COLO668 (cell line): Measurements from ENCODE around the gene IGHMBP2.

ENCODE experiments used
- DNase-seq: peaks from one replicate; lab custom pipeline; 2025; ENCODE audit not compliant: unreplicated experiment; lab: John Stamatoyannopoulos, UW

IGHMBP2 gene

DNA sequence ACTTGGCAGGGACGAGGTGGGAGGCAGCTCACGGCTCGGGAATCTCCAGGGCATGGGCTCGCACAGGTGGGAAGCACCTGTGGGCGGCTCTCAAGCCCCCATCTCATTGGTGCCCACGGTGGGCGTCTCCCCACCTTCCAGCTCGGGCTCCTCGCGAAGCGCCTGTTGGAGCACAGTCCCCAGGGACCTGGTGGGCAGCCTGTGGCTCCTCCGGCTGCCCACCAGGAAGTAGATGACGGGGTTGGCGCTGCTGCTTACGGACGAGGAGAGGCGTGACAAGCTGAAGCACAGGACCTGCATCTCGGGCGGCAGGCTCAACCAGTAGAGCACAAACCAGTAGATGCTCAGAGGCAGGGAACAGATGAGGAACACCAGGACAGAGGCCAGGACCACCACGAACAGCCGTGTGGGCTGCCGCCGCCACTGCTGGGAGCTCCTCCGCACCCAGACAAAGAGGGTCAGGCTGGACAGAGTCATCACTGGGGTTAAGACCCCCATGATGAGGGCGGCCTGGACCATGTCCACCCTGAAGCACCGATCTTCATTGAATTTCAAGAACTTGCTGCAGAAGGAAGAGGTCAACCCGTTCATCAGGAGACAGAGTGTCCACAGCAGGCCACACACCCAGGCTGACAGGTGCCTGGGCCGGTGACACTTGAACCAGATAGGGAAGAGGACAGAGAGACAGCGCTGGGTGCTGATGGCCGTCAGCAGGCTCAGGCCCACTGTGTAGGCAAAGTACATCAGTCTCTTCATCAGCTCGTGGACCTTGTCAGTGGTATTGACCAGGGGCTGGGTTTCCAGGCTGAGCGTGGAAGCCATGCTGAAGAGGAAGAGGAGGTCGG is 76.5 kb downstream of the IGHMBP2 start:
- DNase-seq: no peak

DNA sequence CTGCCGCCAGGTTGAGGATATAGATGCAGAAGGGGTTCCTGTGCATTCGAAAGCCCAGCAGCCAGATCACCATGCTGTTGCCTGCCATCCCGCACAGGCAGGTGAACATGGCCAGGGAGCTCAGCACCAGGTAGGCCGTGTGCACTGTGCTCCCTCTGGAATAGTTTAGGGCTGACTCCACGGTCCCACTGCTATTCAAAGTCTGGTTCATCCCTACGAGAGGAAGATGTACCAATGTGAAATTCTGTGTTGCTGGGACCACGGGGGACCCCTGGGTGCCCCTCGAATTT is 77.0 kb downstream of the IGHMBP2 start, which contains the start of gene MRGPRD:
MRGPRD (minus strand) TSS at position 211 of the 290 bp plus-strand sequence; CDS start at position 211, 0 bp downstream.
- no peak for DNase-seq

DNA sequence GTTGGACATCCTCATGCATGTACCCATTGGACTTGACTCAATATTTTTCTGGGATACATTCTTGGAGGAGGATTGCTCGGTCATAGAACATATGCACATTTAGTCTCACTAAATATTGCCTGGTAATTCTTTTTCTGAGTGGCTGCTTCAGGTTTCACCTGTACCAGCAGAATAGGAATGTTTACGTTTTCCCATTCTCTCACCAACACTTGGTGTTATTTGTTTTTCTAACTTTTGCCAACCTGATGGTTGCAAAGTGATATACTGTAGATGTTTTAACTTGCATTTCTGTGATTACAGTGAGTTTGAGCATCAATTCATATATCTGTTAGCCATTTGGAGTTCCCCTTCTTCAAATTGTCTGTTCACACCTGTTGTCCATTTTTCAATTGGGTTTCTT is 78.4 kb downstream of the IGHMBP2 start:
- DNase-seq: no peak

DNA sequence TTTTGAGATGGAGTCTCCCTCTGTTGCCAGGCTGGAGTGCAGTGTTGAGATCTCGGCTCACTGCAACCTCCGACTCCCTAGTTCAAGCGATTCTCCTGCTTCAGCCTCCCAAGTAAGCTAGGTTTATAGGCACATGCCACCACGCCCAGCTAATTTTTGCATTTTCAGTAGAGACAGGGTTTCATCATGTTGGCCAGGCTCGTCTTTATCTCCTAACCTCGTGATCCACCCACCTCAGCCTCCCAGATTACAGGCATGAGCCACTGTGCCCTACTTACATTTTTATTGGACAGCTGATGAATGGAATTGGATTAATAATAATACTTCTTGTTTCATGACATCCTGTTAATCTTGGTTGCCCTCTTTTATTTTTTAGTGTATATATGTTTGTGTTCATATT is 80.1 kb downstream of the IGHMBP2 start:
- DNase-seq: no peak

DNA sequence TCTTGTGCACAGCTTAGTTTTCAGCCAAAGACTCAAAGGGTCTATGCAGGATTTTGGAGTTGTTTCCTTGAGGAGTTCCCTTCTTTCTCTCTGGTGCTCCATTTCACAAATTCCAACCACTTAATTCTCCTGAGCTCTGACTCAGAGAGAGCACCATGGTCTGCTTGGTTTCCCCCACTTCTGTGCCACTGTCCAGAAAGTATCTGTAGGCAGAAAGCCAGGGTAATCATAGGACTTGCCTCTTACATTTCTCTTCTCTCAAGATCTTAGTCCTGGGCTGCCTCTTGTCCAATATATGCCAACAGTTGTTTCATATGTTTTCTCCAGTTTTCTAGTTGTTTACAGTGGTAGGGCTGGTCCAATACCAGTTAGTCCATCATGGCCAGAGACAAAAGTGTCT is 83.5 kb downstream of the IGHMBP2 start:
- DNase-seq: no peak

DNA sequence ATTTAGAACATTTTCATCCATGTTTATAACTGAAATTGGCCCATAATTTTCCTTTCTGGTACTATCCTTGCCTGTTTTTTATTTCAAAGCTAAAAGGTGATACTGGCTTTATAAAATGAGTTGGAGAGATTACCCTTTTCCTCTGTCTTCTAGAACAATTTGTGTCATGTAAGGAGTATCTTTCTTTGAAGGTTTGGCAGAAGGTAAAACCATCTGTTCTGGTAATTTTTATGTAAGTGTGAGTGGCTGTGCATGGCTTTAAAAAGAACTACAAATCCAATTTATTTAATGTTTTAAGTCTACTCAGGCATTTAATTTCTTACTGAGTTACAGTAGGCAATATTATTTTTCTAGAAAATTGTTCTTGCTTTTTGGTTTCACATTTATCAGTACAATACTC is 84.8 kb downstream of the IGHMBP2 start:
- DNase-seq: no peak
